Esophagus squamous epithelium (tissue), 5 donors: ENCODE results near the gene FOXF1. TPM values are rescaled to one million over a fixed set of nuclear protein-coding genes. Genes with fewer than 3 reads are reported as not detected.
A peak's percentile ranks its signal among the peaks of the same experiment; 100 is the strongest.

ENCODE experiments used
- DNase-seq: peaks from one replicate; lab custom pipeline; 2025; lab: John Stamatoyannopoulos, UW
- H3K27ac ChIP-seq, 4 donors: fragments of 200-600 bp; sonication (generic); one replicate each; pipeline ENCODE4 v1.5.1; 2016 to 2019; ENCODE audit warnings: mild to moderate bottlenecking in 1 of 4
- H3K27me3 ChIP-seq, 4 donors: fragments of 200-600 bp; sonication (generic); 1 replicate in 3 of 4; 2 replicates in 1 of 4; pipeline versions ENCODE4 v1.5.1 to v1.6.0; 2017 to 2021; ENCODE audit warnings: antibody characterized with exemption in 1 of 4
- H3K36me3 ChIP-seq, 3 donors: fragments of 200-600 bp; sonication (generic); one replicate each; pipeline ENCODE4 v1.5.1; 2016 to 2019
- H3K4me1 ChIP-seq, 3 donors: fragments of 200-600 bp; sonication (generic); one replicate each; pipeline ENCODE4 v1.5.1; 2017 to 2019
- H3K4me3 ChIP-seq, 4 donors: fragments of 200-600 bp; sonication (generic); 1 replicate in 3 of 4; 2 replicates in 1 of 4; pipeline ENCODE4 v1.5.1; 2016 to 2019; ENCODE audit warnings: mild to moderate bottlenecking in 2 of 4, moderate library complexity in 1 of 4
- H3K9me3 ChIP-seq, 3 donors: fragments of 200-600 bp; sonication (generic); one replicate each; pipeline ENCODE4 v1.5.1; 2016 to 2019
- CTCF ChIP-seq, 6 experiments: fragments of 450-650 bp in 4 of 6; fragments of 200-600 bp in 2 of 6; sonication (generic) in 2 of 6; IDR thresholded peaks; one replicate each; pipeline ENCODE4 v1.5.1; 2016 to 2019; ENCODE audit warnings: antibody characterized with exemption in 6 of 6, mild to moderate bottlenecking in 4 of 6, moderate library complexity in 4 of 6
- POLR2A ChIP-seq, 4 donors: fragments of 450-650 bp; IDR thresholded peaks; one replicate each; pipeline ENCODE4 v1.6.1; 2017; ENCODE audit warnings: antibody characterized with exemption in 4 of 4, mild to moderate bottlenecking in 4 of 4, moderate library complexity in 3 of 4
- WGBS, 2 donors: methylation state at CpG; one replicate each; pipeline ENCODE4 v1.1.5; 2018; 5-methylcytosine and 5-hydroxymethylcytosine counted together
- intact Hi-C: fragments of 100-400 bp; cut with DNase I; formaldehyde crosslinking; loops from one replicate; pipeline ENCODE4 v1.15.0; 2022
- total RNA-seq, 4 donors: library from RNA; depleted of rRNA; stranded (reverse); fragments of >200 nt; gene quantifications; one replicate each; pipeline ENCODE4 v1.1.0, GENCODE V29; 2016
- donor health status: DM: yes; HTN: yes; CAD: no.

Gene FOXF1
- total RNA-seq, 4 donors from 2014 or later = 0.76 to 8.6 (median 3.0) TPM

GRCh38 chr16:86530251-86531190, 20.2 kb downstream of the FOXF1 start:
- Histone ChIP-seq H3K9me3 (no peaks in the 10 kb centered on the region), H3K27me3 (no peaks in the 10 kb centered on the region), H3K27ac (peak overlapping the region in 3 of 4 donors; percentile 36 to 75 (median 57)), H3K36me3 (peaks cover 0 to 40% (median 0%) of the 10 kb centered on the region in 3 donors), H3K4me3 (no peak overlapping the region), H3K4me1 (peaks cover 0 to 16% (median 0%) of the 10 kb centered on the region in 3 donors)
- no peak for TF ChIP-seq CTCF (IDR thresholded peaks at IDR 0.05)
- no peak for TF ChIP-seq POLR2A (IDR thresholded peaks at IDR 0.05)
- WGBS, 2 donors = 63 to 76% methylated on average over 28 to 31 of the region's 31 CpGs
- intact Hi-C loops = no loop called here
- no peak for DNase-seq

- Histone ChIP-seq H3K27ac (peak overlapping the region; percentile 42 to 75 (median 64)), H3K9me3 (no peaks in the 10 kb centered on the region), H3K4me1 (peaks cover 0 to 16% (median 0%) of the 10 kb centered on the region in 3 donors), H3K27me3 (no peaks in the 10 kb centered on the region), H3K4me3 (no peak overlapping the region), H3K36me3 (peaks cover 0 to 46% (median 0%) of the 10 kb centered on the region in 3 donors)
- intact Hi-C loops = no loop called here
- no peak for DNase-seq
- WGBS, 2 donors = 54 to 72% methylated on average over 4 to 6 of the region's 7 CpGs
- TF ChIP-seq POLR2A (IDR thresholded peaks at IDR 0.05) = no peak
- no peak for TF ChIP-seq CTCF (IDR thresholded peaks at IDR 0.05)
These were observed 20.8 kb downstream of the FOXF1 start for GRCh38 chr16:86531191-86531545.

DNA sequence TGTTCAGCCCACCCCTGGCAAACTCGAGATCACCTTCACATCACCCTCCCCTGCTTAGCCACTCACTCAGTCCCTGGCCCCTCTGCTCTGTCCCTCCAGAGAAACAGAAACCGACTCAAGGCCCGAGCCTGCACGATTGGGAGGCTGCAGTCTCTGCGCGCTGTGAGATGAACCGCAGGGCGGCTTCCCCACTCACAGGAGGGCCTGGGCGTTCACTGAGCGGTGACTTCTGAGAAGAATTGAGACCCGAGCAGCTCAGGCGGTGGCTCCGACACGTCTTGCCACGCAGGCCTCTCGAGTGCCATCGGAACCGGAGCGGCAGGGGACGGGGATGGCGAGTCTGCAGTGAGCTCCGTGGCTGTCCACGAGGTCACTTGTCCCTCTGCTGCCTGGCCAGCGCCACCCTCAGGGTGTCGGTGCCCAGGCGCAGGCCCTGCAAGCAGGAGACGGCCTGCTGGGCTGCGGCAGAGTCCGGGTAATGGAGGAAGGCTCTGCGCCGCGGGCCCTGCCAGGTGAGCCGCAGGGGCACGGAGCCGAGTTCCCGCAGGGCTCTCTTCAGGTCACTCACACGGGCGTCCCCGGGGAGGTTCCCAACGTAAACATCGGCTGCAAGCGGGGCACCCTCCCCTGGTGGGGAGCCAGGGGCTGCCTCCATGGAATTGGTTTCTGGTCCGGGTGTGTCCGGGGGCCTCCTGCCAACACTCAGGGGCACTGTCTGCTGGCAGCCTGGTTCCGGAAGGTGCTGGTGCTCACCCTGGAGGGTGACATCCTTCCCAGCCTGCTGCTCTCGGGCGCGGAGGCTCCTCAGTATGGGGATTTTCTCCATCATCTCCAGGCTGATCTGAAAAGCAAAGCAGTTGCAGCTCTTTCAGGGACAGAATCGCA, 21.6 kb downstream of the FOXF1 start:
- Histone ChIP-seq H3K9me3 (no peaks in the 10 kb centered on the region), H3K27me3 (no peaks in the 10 kb centered on the region), H3K27ac (peak overlapping the region; percentile 42 to 75 (median 64)), H3K4me3 (no peak overlapping the region), H3K36me3 (peaks cover 0 to 53% (median 0%) of the 10 kb centered on the region in 3 donors), H3K4me1 (peaks cover 0 to 16% (median 0%) of the 10 kb centered on the region in 3 donors)
- DNase-seq = no peak
- no peak for TF ChIP-seq POLR2A (IDR thresholded peaks at IDR 0.05)
- no peak for TF ChIP-seq CTCF (IDR thresholded peaks at IDR 0.05)
- intact Hi-C loops = no loop called here
- 60 to 97% methylated on average over 1 to 5 of the region's 49 CpGs for WGBS, 2 donors

DNA sequence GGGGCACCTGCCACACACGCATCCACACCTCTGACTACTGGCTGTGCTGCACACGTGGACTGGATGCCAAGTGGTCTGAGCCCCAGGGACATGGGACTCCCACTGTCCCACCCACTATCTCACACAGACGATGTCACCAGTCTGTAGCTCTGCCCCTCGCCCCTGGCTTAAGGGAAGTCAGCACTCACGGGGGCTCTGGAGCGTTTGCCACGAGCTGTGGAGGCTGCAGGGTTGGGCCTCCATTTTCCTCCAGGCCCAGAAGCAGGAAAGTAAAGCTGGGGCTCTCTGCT, 22.1 kb downstream of the FOXF1 start:
- Histone ChIP-seq H3K9me3 (no peaks in the 10 kb centered on the region), H3K27ac (no peak overlapping the region), H3K4me1 (peaks cover 0 to 16% (median 0%) of the 10 kb centered on the region in 3 donors), H3K36me3 (peaks cover 0 to 59% (median 0%) of the 10 kb centered on the region in 3 donors), H3K27me3 (no peaks in the 10 kb centered on the region), H3K4me3 (no peak overlapping the region)
- DNase-seq = no peak
- intact Hi-C loops = no loop called here
- 95% methylated on average over 6 of the region's 7 CpGs; no CpG with 5 or more reads in 1 of the 2 donors for WGBS, 2 donors
- TF ChIP-seq CTCF (IDR thresholded peaks at IDR 0.05) = no peak
- TF ChIP-seq POLR2A (IDR thresholded peaks at IDR 0.05) = no peak
